ENCODE measurements around the gene G6PC2.

- TF ChIP-seq CTCF (conservative IDR thresholded peaks at IDR 0.05) = no peak
- TF ChIP-seq EZH2 (IDR thresholded peaks at IDR 0.05; ENCODE audit: low read depth) = no peak
Observed at GRCh38 chr2:168912901-168913369, 11.8 kb downstream of the G6PC2 start.
